Keratinocyte (primary cell): ENCODE measurements around the gene ACP6. TPM values are rescaled to one million over a fixed set of nuclear protein-coding genes. Genes with fewer than 3 reads are reported as not detected.

ENCODE experiments used
- DNase-seq: peaks from one replicate; pipeline ENCODE4 v3.0.0-alpha.2; 2011; ENCODE audit warnings: low read depth, missing footprints, low spot score
- FAIRE-seq: peaks from 2 replicates; lab custom pipeline; 2011; peaks lifted over from hg19 to GRCh38; lab: Jason Lieb, UNC
- H2AFZ ChIP-seq: 2 replicates; pipeline ENCODE4 v1.6.0; 2012; ENCODE audit warnings: low read length, control low read depth, inconsistent platforms; ENCODE audit not compliant: control insufficient read depth
- H3K27ac ChIP-seq: 2 replicates; pipeline ENCODE4 v1.5.1; 2011; ENCODE audit warnings: low read length; ENCODE audit not compliant: control insufficient read depth, insufficient read depth
- H3K27me3 ChIP-seq: 3 replicates; pipeline ENCODE4 v1.6.0; 2011; ENCODE audit warnings: low read length; ENCODE audit not compliant: control insufficient read depth, insufficient read depth; ENCODE audit errors: extremely low read depth
- H3K36me3 ChIP-seq, 2 experiments: 2 replicates in 1 of 2; 3 replicates in 1 of 2; pipeline ENCODE4 v1.5.1; 2011; ENCODE audit warnings: low read length in 2 of 2, mild to moderate bottlenecking in 1 of 2; ENCODE audit not compliant: control insufficient read depth in 2 of 2, insufficient read depth in 2 of 2; ENCODE audit errors: extremely low read depth in 1 of 2
- H3K4me1 ChIP-seq: 3 replicates; pipeline ENCODE4 v1.5.1; 2011; ENCODE audit warnings: low read length; ENCODE audit not compliant: control insufficient read depth, insufficient read depth; ENCODE audit errors: extremely low read depth
- H3K4me2 ChIP-seq: 3 replicates; pipeline ENCODE4 v1.6.0; 2011; ENCODE audit warnings: low read depth, low read length; ENCODE audit not compliant: control insufficient read depth, insufficient read depth; ENCODE audit errors: extremely low read depth
- H3K4me3 ChIP-seq, 3 experiments: fragments of 200-600 bp in 1 of 3; sonication (generic) in 1 of 3; 2 replicates in 2 of 3; 3 replicates in 1 of 3; pipeline ENCODE4 v1.5.1; 2011 to 2016; ENCODE audit warnings: low read length in 3 of 3, mild to moderate bottlenecking in 3 of 3, control low read depth in 2 of 3, inconsistent platforms in 1 of 3, low read depth in 1 of 3, mixed read lengths in 1 of 3, mixed run types in 1 of 3, moderate library complexity in 1 of 3; ENCODE audit not compliant: control insufficient read depth in 2 of 3, insufficient read depth in 2 of 3; ENCODE audit errors: extremely low read depth in 1 of 3
- H3K79me2 ChIP-seq: 2 replicates; pipeline ENCODE4 v1.6.0; 2012; ENCODE audit warnings: low read length; ENCODE audit not compliant: control insufficient read depth, insufficient read depth
- H3K9ac ChIP-seq: 3 replicates; pipeline ENCODE4 v1.6.0; 2011; ENCODE audit warnings: low read length; ENCODE audit not compliant: control insufficient read depth, insufficient read depth; ENCODE audit errors: extremely low read depth
- H3K9me1 ChIP-seq: 3 replicates; pipeline ENCODE4 v1.6.0; 2011; ENCODE audit warnings: low read length; ENCODE audit not compliant: control insufficient read depth, insufficient read depth; ENCODE audit errors: extremely low read depth
- H3K9me3 ChIP-seq: 2 replicates; pipeline ENCODE4 v1.5.1; 2012; ENCODE audit warnings: low read depth, low read length; ENCODE audit not compliant: control insufficient read depth
- H4K20me1 ChIP-seq: 3 replicates; pipeline ENCODE4 v1.6.0; 2011; ENCODE audit warnings: low read length; ENCODE audit not compliant: control insufficient read depth, insufficient read depth; ENCODE audit errors: extremely low read depth
- CTCF ChIP-seq, 3 experiments: IDR thresholded peaks in 1 of 3; conservative IDR thresholded peaks in 1 of 3; optimal IDR thresholded peaks in 1 of 3; 2 replicates in 2 of 3; 3 replicates in 1 of 3; pipeline versions ENCODE3 to v1.5.1; 2011; ENCODE audit warnings: low read length in 3 of 3, mild to moderate bottlenecking in 3 of 3, moderate library complexity in 2 of 3, control low read depth in 1 of 3, inconsistent platforms in 1 of 3; ENCODE audit not compliant: insufficient read depth in 2 of 3; ENCODE audit errors: extremely low read depth in 1 of 3
- EZH2 ChIP-seq: IDR thresholded peaks from one replicate; pipeline ENCODE4 v1.6.1; 2012; ENCODE audit warnings: inconsistent platforms, mild to moderate bottlenecking, low read length, moderate library complexity
- dilution Hi-C: fragments of 300-500 bp; cut with MboI; formaldehyde crosslinking; loops from one replicate; pipeline ENCODE4 v1.7.0; 2020; ENCODE audit warnings: low sequenced_read_pairs; ENCODE audit not compliant: extremely low pct_ligation_motif_present
- polyA plus RNA-seq, 5 experiments: library from polyadenylated mRNA; depleted of rRNA in 3 of 5; stranded (reverse) in 3 of 5; stranded (forward) in 1 of 5; unstranded in 1 of 5; fragments of >200 nt; gene quantifications; 1 replicate in 1 of 5; 2 replicates in 3 of 5; 3 replicates in 1 of 5; pipeline versions ENCODE4 v1.2.1 to v1.2.3, GENCODE V29; 2011 to 2012; ENCODE audit warnings: missing spikeins in 2 of 5, low read depth in 1 of 5, low replicate concordance in 1 of 5

The ACP6 gene
- polyA plus RNA-seq, 1 donor (not counting 4 experiments of a cell fraction or from before 2014, with no cell fraction given) = 7.4 TPM

- DNase-seq (peak; percentile 13), FAIRE-seq (no peak)
- H3K9me3 ChIP-seq = no peaks in the 10 kb centered on the region
- H3K79me2 ChIP-seq = no peaks in the 10 kb centered on the region
- H3K9me1 ChIP-seq = no peaks in the 10 kb centered on the region
- dilution Hi-C loops = no loop called here
- peaks cover 10% of the 10 kb centered on the region for H3K27me3 ChIP-seq
- H3K36me3 ChIP-seq = no peaks in the 10 kb centered on the region
- H3K27ac ChIP-seq = peak overlapping the region; percentile 31
- peak overlapping the region; percentile 54 for H3K9ac ChIP-seq
- H3K4me3 ChIP-seq = peak overlapping the region; percentile 60 to 66 (median 65)
- peak overlapping the region; percentile 43 for H2AFZ ChIP-seq
- H3K4me1 ChIP-seq = peaks cover 15% of the 10 kb centered on the region
- peak in 1 of 3 experiments; percentile 38 for TF ChIP-seq CTCF (optimal IDR thresholded peaks at IDR 0.05 in 1 of 3, IDR thresholded peaks at IDR 0.05 in 1 of 3, conservative IDR thresholded peaks at IDR 0.05 in 1 of 3; ENCODE audit: extremely low read depth in 1 of 3, insufficient read depth in 2 of 3, low read length in 3 of 3)
- no peak for TF ChIP-seq EZH2
- H4K20me1 ChIP-seq = no peaks in the 10 kb centered on the region
- H3K4me2 ChIP-seq = peak overlapping the region; percentile 58
These were observed 69.9 kb downstream of the ACP6 start for GRCh38 chr1:147600119-147601111.

- H2AFZ ChIP-seq = peak overlapping the region; percentile 96
- H3K9ac ChIP-seq = peak overlapping the region; percentile 68
- peak overlapping the region; percentile 47 for H3K27ac ChIP-seq
- peaks cover 10% of the 10 kb centered on the region for H3K27me3 ChIP-seq
- H3K4me3 ChIP-seq = peak overlapping the region; percentile 65 to 84 (median 68)
- H3K9me3 ChIP-seq = no peaks in the 10 kb centered on the region
- peak; percentile 38 for DNase-seq
- FAIRE-seq = no peak
- TF ChIP-seq CTCF (optimal IDR thresholded peaks at IDR 0.05 in 1 of 3, IDR thresholded peaks at IDR 0.05 in 1 of 3, conservative IDR thresholded peaks at IDR 0.05 in 1 of 3; ENCODE audit: extremely low read depth in 1 of 3, insufficient read depth in 2 of 3, low read length in 3 of 3) (no peak), EZH2 (no peak)
- peak overlapping the region; percentile 96 for H3K4me2 ChIP-seq
- no peaks in the 10 kb centered on the region for H3K9me1 ChIP-seq
- no peaks in the 10 kb centered on the region for H3K36me3 ChIP-seq
- H3K79me2 ChIP-seq = no peaks in the 10 kb centered on the region
- dilution Hi-C loops = no loop called here
- H4K20me1 ChIP-seq = no peaks in the 10 kb centered on the region
- H3K4me1 ChIP-seq = peaks cover 15% of the 10 kb centered on the region
These were observed 70.8 kb downstream of the ACP6 start for GRCh38 chr1:147599362-147600118.
